Left ventricle myocardium superior (tissue), 1 donor: ENCODE results near the gene STK31. TPM values are rescaled to one million over a fixed set of nuclear protein-coding genes. Genes with fewer than 3 reads are reported as not detected.

Experiments
- total RNA-seq: library from RNA; stranded (reverse); fragmentation: NEBNext Ultra II Directional; extraction: Animal tissue kit (Norgen Biotek cat#: 25700); gene quantifications from one replicate; pipeline ENCODE4 v1.2.1, GENCODE V29; 2021
- donor health status: DM: no; HTN: yes; CAD: no; lungs with severe emphysema.

Gene STK31
- total RNA-seq, 1 donor from 2014 or later = not detected

Other genes starting within 250 kb of the STK31 start
- not detected for gene IGF2BP3, start 239.7 kb upstream of the STK31 start, total RNA-seq
- gene TRA2A, start 178.2 kb upstream of the STK31 start, total RNA-seq = 29.5 TPM
- gene CCDC126, start 112.8 kb upstream of the STK31 start, total RNA-seq = 11.4 TPM
- gene FAM221A, start 30.0 kb upstream of the STK31 start, total RNA-seq = 2.1 TPM